DOHH2 (cell line): ENCODE results near the gene SAFB.
A peak's percentile ranks its signal among the peaks of the same experiment; 100 is the strongest.

Experiments
- H3F3A ChIP-seq: fragments of 200-600 bp; sonication (generic), shearing (Covaris generic); 2 replicates; pipeline ENCODE4 v1.6.0; 2016; ENCODE audit warnings: antibody characterized with exemption, mild to moderate bottlenecking; ENCODE audit not compliant: control insufficient read depth, insufficient read depth
- H3K27ac ChIP-seq: fragments of 200-600 bp; sonication (generic); 2 replicates; pipeline ENCODE4 v1.5.1; 2014; ENCODE audit warnings: low read depth, mild to moderate bottlenecking, low read length, moderate library complexity
- H3K27me3 ChIP-seq: fragments of 200-600 bp; sonication (generic); 2 replicates; pipeline ENCODE4 v1.6.1; 2014; ENCODE audit warnings: mild to moderate bottlenecking, low read length, mixed read lengths; ENCODE audit not compliant: control insufficient read depth
- H3K36me3 ChIP-seq: fragments of 200-600 bp; sonication (generic); 2 replicates; pipeline ENCODE4 v1.6.1; 2014; ENCODE audit warnings: mild to moderate bottlenecking, low read length, moderate library complexity, mixed read lengths; ENCODE audit not compliant: control insufficient read depth
- H3K4me1 ChIP-seq: fragments of 200-600 bp; sonication (generic); 2 replicates; pipeline ENCODE4 v1.6.1; 2014; ENCODE audit warnings: mild to moderate bottlenecking, low read length, mixed read lengths; ENCODE audit not compliant: control insufficient read depth
- H3K4me2 ChIP-seq: fragments of 200-600 bp; sonication (generic); 2 replicates; pipeline ENCODE4 v1.6.0; 2014; ENCODE audit warnings: mild to moderate bottlenecking, low read length, moderate library complexity
- H3K4me3 ChIP-seq: fragments of 200-600 bp; sonication (generic); 2 replicates; pipeline ENCODE4 v1.5.1; 2014; ENCODE audit warnings: mild to moderate bottlenecking, low read length, mixed read lengths
- H3K79me2 ChIP-seq: fragments of 200-600 bp; sonication (generic); 2 replicates; pipeline ENCODE4 v1.6.1; 2014; ENCODE audit warnings: mild to moderate bottlenecking, low read length, mixed read lengths; ENCODE audit not compliant: control insufficient read depth
- H3K9me2 ChIP-seq: fragments of 200-600 bp; sonication (generic); replicated peaks from 2 replicates; pipeline ENCODE4 v1.6.1; 2014; ENCODE audit warnings: mild to moderate bottlenecking, low read length, mixed read lengths; ENCODE audit not compliant: control insufficient read depth
- H3K9me3 ChIP-seq: fragments of 200-600 bp; sonication (generic); 2 replicates; pipeline ENCODE4 v1.6.1; 2014; ENCODE audit warnings: antibody characterized with exemption, low read length, mixed read lengths; ENCODE audit not compliant: control insufficient read depth, insufficient read depth
- H4K20me1 ChIP-seq: fragments of 200-600 bp; sonication (generic); 2 replicates; pipeline ENCODE4 v1.6.0; 2014; ENCODE audit warnings: low read depth, mild to moderate bottlenecking, antibody characterized with exemption, low read length, moderate library complexity; ENCODE audit not compliant: control insufficient read depth, insufficient read depth
- CTCF ChIP-seq: fragments of 200-600 bp; sonication (generic); IDR thresholded peaks from one replicate; pipeline ENCODE4 v1.5.1; 2014; ENCODE audit warnings: antibody characterized with exemption, mild to moderate bottlenecking, low read depth, low read length; ENCODE audit not compliant: poor library complexity, severe bottlenecking
- EZH2phosphoT487 ChIP-seq: fragments of 200-600 bp; sonication (generic); IDR thresholded peaks from 2 replicates; pipeline ENCODE4 v1.6.1; 2017; ENCODE audit warnings: borderline replicate concordance, mild to moderate bottlenecking, antibody characterized with exemption, low read length, moderate library complexity, mixed read lengths

Gene SAFB

GRCh38 chr19:5622465-5623396, at the start of gene SAFB, which contains the start of gene SAFB2:
Gene SAFB (plus strand): TSS chr19:5623083. CDS start chr19:5623206, 123 bp downstream.
Gene SAFB2 (minus strand): TSS chr19:5622776. CDS start chr19:5622715, 61 bp downstream.
- H3K27me3 ChIP-seq, result no peaks in the 10 kb centered on the region; the same call in 1 of the 2 replicates
- no peaks in the 10 kb centered on the region for H3K9me2 ChIP-seq
- H3K4me2 ChIP-seq, result peak within 1 kb of the TSS; percentile 78
- TF ChIP-seq EZH2phosphoT487, result no peak
- no peak for TF ChIP-seq CTCF
- H3F3A ChIP-seq, result no peaks in the 10 kb centered on the region
- H3K27ac ChIP-seq, result peak within 1 kb of the TSS; percentile 76
- peaks cover 96% of the 10 kb centered on the region for H3K36me3 ChIP-seq
- H3K79me2 ChIP-seq, result peaks cover 98% of the 10 kb centered on the region
- H3K4me3 ChIP-seq, result peak within 1 kb of the TSS; percentile 97
- H3K9me3 ChIP-seq, result no peaks in the 10 kb centered on the region
- peaks cover 52% of the 10 kb centered on the region for H3K4me1 ChIP-seq
- peaks cover 57% of the 10 kb centered on the region for H4K20me1 ChIP-seq

DNA sequence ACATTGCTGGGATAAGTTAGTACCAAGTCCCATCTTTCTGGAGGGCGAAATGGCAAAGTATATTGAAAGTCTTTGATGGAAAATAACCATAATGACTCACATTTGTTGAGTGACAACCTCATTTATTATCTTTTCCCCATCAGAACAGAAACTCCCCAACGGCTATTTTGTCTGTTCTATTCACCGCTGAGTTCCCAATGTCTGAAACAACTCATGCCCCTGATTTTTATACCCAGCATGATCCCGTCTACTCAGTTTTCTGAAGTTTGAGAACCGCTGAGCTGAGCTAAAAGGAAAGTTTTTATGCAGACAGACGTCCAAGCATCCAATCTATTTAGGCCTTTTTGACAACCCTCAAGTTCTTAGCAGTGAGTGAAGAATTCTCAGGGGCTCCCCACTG, 47.3 kb upstream of the SAFB start:
- TF ChIP-seq CTCF, result no peak
- no peak for TF ChIP-seq EZH2phosphoT487

GRCh38 chr19:5578097-5578846, 44.6 kb upstream of the SAFB start:
- Histone ChIP-seq H3K36me3 (no peaks in the 10 kb centered on the region), H3K27me3 (no peaks in the 10 kb centered on the region), H3K27ac (no peak overlapping the region), H3F3A (no peaks in the 10 kb centered on the region), H3K4me1 (peaks cover 3% of the 10 kb centered on the region), H3K9me3 (no peaks in the 10 kb centered on the region), H3K79me2 (no peaks in the 10 kb centered on the region), H4K20me1 (no peaks in the 10 kb centered on the region), H3K4me2 (peak overlapping the region; percentile 31), H3K4me3 (no peak overlapping the region), H3K9me2 (no peaks in the 10 kb centered on the region)
- no peak for TF ChIP-seq EZH2phosphoT487
- peak; percentile 96 for TF ChIP-seq CTCF

More for the DNA sequence above, 47.3 kb upstream of the SAFB start:
- no peaks in the 10 kb centered on the region for H3F3A ChIP-seq
- no peaks in the 10 kb centered on the region for H3K79me2 ChIP-seq
- no peak overlapping the region for H3K27ac ChIP-seq
- H3K9me3 ChIP-seq, result no peaks in the 10 kb centered on the region
- H4K20me1 ChIP-seq, result no peaks in the 10 kb centered on the region
- H3K4me1 ChIP-seq, result peaks cover 3% of the 10 kb centered on the region
- no peak overlapping the region for H3K4me2 ChIP-seq
- H3K9me2 ChIP-seq, result no peaks in the 10 kb centered on the region
- H3K36me3 ChIP-seq, result no peaks in the 10 kb centered on the region
- H3K27me3 ChIP-seq, result no peaks in the 10 kb centered on the region
- H3K4me3 ChIP-seq, result no peak overlapping the region
